ENCODE measurements around the gene RSPH9.

- TF ChIP-seq ELF1 (IDR thresholded peaks at IDR 0.05) (no peak), CTCF (IDR thresholded peaks at IDR 0.05) (no peak), EZH2phosphoT487 (IDR thresholded peaks at IDR 0.05; ENCODE audit: borderline replicate concordance, low read depth) (no peak)
These were observed 13.3 kb downstream of the RSPH9 start for GRCh38 chr6:43658161-43658560.
